SK-N-SH treated with all-trans-retinoic acid at 6 μM for 48 hours (cell line): ENCODE measurements around the gene DRAM1.

ENCODE experiments used
- ARNTL ChIP-seq: fragments of 450-650 bp; formaldehyde crosslinking; IDR thresholded peaks from 2 replicates; pipeline ENCODE4 v1.5.0; 2020; ENCODE audit warnings: low read depth, mild to moderate bottlenecking, moderate library complexity, borderline replicate concordance
- CSDC2 ChIP-seq: fragments of 250-450 bp; sonication (Bioruptor Pico); IDR thresholded peaks from 2 replicates; pipeline ENCODE4 v1.5.0; 2020; ENCODE audit warnings: mild to moderate bottlenecking, moderate library complexity
- ESRRG ChIP-seq: fragments of 250-450 bp; sonication (Bioruptor Pico); IDR thresholded peaks from 2 replicates; pipeline ENCODE4 v1.6.1; 2021; ENCODE audit warnings: mild to moderate bottlenecking
- ISL1 ChIP-seq: fragments of 250-450 bp; sonication (Bioruptor Pico); IDR thresholded peaks from 2 replicates; pipeline ENCODE4 v2.1.2; 2022; ENCODE audit warnings: mild to moderate bottlenecking, moderate library complexity
- RARB ChIP-seq: fragments of 250-450 bp; sonication (Bioruptor Pico); IDR thresholded peaks from 2 replicates; pipeline ENCODE4 v1.8.0; 2021; ENCODE audit warnings: mild to moderate bottlenecking, moderate library complexity
- TOX ChIP-seq: fragments of 250-450 bp; sonication (Bioruptor Pico); IDR thresholded peaks from 2 replicates; pipeline ENCODE4 v1.8.0; 2021; ENCODE audit warnings: mild to moderate bottlenecking, moderate library complexity, borderline replicate concordance
- ZC3H10 ChIP-seq: fragments of 250-450 bp; sonication (Bioruptor Pico); IDR thresholded peaks from 2 replicates; pipeline ENCODE4 v1.5.1; 2021; ENCODE audit warnings: mild to moderate bottlenecking, moderate library complexity
- ZFP30 ChIP-seq: fragments of 450-650 bp; formaldehyde crosslinking; IDR thresholded peaks from 2 replicates; pipeline ENCODE4 v1.5.0; 2022; ENCODE audit warnings: mild to moderate bottlenecking, moderate library complexity
- TF ChIP-seq, protein P1 (sequence below): fragments of 250-450 bp; sonication (Bioruptor Pico); IDR thresholded peaks from 2 replicates; pipeline ENCODE4 v1.8.0; 2020; ENCODE audit warnings: mild to moderate bottlenecking, moderate library complexity, borderline replicate concordance
- TF ChIP-seq, protein P2 (sequence below): fragments of 250-450 bp; sonication (Bioruptor Pico); IDR thresholded peaks from 2 replicates; pipeline ENCODE4 v1.5.1; 2021; ENCODE audit warnings: mild to moderate bottlenecking, moderate library complexity
- TF ChIP-seq, protein P3 (sequence below): fragments of 250-450 bp; sonication (Bioruptor Pico); IDR thresholded peaks from 2 replicates; pipeline ENCODE4 v1.5.1; 2020; ENCODE audit warnings: low read depth, mild to moderate bottlenecking, moderate library complexity
- TF ChIP-seq, protein P4 (sequence below): fragments of 250-450 bp; sonication (Bioruptor Pico); IDR thresholded peaks from 2 replicates; pipeline ENCODE4 v1.8.0; 2021; ENCODE audit warnings: low read depth, mild to moderate bottlenecking, moderate library complexity, borderline replicate concordance

DNA sequence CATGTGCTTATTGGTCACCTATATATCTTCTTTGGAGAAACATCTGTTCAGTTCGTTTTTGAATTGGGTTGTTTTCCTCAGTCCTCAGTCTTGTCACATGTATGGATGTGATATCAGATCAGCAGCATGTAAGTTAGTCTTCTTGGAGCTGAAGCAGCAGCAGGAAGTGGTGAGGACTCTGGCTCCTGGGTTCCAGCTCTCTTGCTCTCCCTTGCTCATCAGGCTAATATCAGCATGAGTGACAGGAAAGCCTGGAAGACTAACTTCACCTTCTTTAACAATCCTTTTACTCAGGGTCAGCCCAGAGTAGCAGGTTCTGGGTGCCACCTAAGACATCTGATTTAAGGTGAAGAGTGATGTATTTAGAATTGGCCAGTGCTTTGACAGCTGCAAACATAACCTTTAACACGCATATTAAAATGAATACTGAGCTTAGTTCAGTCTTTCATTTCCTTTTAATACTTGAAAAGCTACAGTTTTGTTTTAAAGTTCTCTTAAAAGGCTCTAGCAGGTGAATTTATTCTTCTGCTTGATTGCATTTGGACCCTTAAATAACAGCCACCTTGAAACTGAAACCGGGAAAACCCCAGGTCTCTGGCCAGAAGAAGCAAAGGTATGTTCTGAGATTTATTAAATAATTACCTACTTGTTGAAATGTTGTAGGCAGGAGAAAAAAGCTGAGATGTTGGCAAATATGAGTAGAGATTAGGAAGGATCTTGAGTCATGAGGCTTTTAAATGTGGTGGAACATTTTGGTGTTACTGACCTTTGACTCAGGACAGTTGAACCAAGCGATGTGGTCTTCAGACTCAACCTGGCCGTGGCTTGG, 54.3 kb downstream of the DRAM1 start:
- TF ChIP-seq RARB (no peak), ZFP30 (no peak), ARNTL (no peak), TOX (CRISPR knock-in tag) (no peak), CSDC2 (no peak), ISL1 (CRISPR knock-in tag) (no peak), ESRRG (CRISPR knock-in tag) (no peak), ZC3H10 (no peak)
- TF ChIP-seq, protein P1, sequence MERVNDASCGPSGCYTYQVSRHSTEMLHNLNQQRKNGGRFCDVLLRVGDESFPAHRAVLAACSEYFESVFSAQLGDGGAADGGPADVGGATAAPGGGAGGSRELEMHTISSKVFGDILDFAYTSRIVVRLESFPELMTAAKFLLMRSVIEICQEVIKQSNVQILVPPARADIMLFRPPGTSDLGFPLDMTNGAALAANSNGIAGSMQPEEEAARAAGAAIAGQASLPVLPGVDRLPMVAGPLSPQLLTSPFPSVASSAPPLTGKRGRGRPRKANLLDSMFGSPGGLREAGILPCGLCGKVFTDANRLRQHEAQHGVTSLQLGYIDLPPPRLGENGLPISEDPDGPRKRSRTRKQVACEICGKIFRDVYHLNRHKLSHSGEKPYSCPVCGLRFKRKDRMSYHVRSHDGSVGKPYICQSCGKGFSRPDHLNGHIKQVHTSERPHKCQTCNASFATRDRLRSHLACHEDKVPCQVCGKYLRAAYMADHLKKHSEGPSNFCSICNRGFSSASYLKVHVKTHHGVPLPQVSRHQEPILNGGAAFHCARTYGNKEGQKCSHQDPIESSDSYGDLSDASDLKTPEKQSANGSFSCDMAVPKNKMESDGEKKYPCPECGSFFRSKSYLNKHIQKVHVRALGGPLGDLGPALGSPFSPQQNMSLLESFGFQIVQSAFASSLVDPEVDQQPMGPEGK (CRISPR knock-in tag) = no peak
- TF ChIP-seq, protein P2, sequence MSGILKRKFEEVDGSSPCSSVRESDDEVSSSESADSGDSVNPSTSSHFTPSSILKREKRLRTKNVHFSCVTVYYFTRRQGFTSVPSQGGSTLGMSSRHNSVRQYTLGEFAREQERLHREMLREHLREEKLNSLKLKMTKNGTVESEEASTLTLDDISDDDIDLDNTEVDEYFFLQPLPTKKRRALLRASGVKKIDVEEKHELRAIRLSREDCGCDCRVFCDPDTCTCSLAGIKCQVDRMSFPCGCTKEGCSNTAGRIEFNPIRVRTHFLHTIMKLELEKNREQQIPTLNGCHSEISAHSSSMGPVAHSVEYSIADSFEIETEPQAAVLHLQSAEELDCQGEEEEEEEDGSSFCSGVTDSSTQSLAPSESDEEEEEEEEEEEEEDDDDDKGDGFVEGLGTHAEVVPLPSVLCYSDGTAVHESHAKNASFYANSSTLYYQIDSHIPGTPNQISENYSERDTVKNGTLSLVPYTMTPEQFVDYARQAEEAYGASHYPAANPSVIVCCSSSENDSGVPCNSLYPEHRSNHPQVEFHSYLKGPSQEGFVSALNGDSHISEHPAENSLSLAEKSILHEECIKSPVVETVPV (CRISPR knock-in tag) = no peak
- TF ChIP-seq, protein P3, sequence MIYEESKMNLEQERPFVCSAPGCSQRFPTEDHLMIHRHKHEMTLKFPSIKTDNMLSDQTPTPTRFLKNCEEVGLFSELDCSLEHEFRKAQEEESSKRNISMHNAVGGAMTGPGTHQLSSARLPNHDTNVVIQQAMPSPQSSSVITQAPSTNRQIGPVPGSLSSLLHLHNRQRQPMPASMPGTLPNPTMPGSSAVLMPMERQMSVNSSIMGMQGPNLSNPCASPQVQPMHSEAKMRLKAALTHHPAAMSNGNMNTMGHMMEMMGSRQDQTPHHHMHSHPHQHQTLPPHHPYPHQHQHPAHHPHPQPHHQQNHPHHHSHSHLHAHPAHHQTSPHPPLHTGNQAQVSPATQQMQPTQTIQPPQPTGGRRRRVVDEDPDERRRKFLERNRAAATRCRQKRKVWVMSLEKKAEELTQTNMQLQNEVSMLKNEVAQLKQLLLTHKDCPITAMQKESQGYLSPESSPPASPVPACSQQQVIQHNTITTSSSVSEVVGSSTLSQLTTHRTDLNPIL = no peak
- TF ChIP-seq, protein P4, sequence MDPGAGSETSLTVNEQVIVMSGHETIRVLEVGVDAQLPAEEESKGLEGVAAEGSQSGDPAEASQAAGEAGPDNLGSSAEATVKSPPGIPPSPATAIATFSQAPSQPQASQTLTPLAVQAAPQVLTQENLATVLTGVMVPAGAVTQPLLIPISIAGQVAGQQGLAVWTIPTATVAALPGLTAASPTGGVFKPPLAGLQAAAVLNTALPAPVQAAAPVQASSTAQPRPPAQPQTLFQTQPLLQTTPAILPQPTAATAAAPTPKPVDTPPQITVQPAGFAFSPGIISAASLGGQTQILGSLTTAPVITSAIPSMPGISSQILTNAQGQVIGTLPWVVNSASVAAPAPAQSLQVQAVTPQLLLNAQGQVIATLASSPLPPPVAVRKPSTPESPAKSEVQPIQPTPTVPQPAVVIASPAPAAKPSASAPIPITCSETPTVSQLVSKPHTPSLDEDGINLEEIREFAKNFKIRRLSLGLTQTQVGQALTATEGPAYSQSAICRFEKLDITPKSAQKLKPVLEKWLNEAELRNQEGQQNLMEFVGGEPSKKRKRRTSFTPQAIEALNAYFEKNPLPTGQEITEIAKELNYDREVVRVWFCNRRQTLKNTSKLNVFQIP (CRISPR knock-in tag) = no peak
